ENCODE measurements around the gene CFAP97D1.

The CFAP97D1 gene

GRCh38 chr17:43818966-43819365, 38.7 kb downstream of the CFAP97D1 start:
- TF ChIP-seq GATA2 (IDR thresholded peaks at IDR 0.05; ENCODE audit: low read depth, low read length) (no peak), GATA3 (IDR thresholded peaks at IDR 0.05; ENCODE audit: low read depth, low read length) (no peak)

GRCh38 chr17:43820759-43821158, 40.5 kb downstream of the CFAP97D1 start:
- no peak for TF ChIP-seq GATA2 (IDR thresholded peaks at IDR 0.05; ENCODE audit: low read depth, low read length)
- TF ChIP-seq GATA3 (IDR thresholded peaks at IDR 0.05; ENCODE audit: low read depth, low read length) = no peak

DNA sequence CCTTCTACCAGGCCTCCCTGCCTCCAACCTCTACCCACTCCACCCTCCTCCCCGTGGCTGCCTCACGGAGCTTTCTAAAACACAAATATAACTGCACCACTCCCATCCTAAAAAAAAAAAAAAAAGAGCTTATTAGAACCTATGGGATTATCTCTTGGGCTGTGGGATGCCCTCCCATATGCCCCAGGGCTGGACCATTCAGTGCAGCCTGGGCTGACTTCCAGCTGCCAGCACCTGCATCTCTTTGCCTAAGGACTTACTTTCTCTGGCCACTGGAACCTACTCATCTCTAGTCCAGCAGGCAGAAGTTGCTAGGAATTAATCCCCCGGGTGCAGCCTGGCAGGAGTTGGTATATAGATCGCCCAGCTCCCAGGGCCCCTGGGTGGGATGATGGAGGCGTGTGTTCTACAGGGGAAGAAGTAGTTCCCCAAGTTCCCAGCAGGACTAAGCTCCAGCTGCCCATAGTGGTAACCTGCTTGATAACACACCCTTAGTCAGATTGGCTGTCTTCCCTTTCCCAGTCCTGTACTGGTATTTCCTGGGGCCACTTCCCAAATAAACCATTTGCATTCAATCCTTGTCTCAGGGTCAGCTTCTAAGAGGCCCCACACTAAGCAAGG, 42.4 kb downstream of the CFAP97D1 start:
- TF ChIP-seq GATA2 (IDR thresholded peaks at IDR 0.05; ENCODE audit: low read depth, low read length) = no peak
- TF ChIP-seq GATA3 (IDR thresholded peaks at IDR 0.05; ENCODE audit: low read depth, low read length) = no peak

DNA sequence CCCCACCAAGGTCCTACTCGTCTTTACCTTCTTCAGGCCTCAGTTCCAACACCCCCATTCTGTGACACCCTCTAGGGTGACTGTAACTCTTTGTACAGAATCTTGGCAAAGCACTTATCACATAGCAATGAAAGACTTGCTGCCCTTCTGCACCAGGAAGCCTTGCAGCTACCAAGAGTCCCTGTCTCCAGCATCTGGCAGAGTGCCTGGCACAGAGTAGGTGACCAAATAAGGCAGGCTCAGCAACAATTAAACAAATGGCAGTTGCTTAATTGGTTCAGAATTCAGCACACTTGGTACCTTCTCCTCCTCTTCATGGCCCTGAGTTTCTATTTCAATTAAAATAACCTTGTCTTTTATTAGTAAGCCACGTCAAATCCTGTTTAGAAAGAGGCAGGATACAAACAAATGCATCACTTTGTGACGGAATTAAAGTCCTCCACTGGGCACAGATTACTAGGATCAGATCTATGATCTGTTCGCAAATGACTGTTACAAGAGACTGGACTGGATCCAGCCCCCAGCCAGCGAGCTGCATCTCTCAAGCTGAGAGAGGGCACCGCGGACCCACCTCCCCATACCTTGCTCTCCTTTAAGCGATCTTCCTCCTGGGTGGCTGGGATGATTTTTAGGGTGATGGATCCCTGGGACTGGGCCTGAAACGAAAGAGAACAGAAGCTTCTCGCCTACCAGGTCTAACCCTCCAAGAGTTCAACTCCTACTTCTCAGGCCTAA, 43.3 kb downstream of the CFAP97D1 start:
- TF ChIP-seq GATA3 (IDR thresholded peaks at IDR 0.05; ENCODE audit: low read depth, low read length) = no peak
- no peak for TF ChIP-seq GATA2 (IDR thresholded peaks at IDR 0.05; ENCODE audit: low read depth, low read length)

DNA sequence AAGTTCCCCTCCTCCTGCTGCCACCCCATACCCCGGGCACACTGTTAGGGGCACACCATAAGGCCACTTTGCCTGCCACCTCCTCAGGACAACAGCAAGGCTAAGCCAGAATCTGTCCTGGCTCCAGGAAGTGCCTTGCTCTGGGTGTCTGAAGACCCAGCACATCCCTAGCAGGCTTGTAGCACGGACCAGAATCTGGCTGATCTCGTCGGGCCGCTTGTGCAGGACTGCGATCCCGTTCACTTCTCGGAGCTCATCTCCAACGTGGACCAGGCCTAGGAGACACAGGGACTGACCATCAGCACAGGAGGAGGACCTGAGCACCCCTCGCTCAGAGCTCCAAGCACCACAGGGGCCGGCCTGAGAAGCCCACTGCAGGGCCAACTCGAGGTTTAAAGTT, 45.3 kb downstream of the CFAP97D1 start:
- no peak for TF ChIP-seq GATA3 (IDR thresholded peaks at IDR 0.05; ENCODE audit: low read depth, low read length)
- no peak for TF ChIP-seq GATA2 (IDR thresholded peaks at IDR 0.05; ENCODE audit: low read depth, low read length)

GRCh38 chr17:43826206-43826605, 46.0 kb downstream of the CFAP97D1 start:
- TF ChIP-seq GATA2 (IDR thresholded peaks at IDR 0.05; ENCODE audit: low read depth, low read length) (no peak), GATA3 (IDR thresholded peaks at IDR 0.05; ENCODE audit: low read depth, low read length) (no peak)

DNA sequence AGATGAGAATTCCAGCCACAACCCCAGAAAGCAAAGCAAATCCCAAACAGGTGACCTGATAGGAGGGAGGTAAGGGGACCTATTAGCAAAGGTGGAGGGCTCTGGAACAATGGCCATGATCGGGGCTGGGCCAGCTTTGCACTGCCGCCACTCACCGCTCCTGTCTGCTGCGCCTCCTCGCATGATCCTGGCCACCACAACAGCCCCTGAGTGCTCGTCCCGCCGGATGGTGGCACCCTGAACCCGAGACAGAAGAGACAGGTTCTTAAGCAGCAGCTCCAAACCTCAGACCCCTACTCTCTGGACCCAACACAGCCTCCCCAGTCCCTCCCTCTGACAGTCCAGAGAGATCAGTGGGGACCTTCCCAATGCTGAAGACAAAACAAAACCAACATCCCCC, 47.4 kb downstream of the CFAP97D1 start:
- TF ChIP-seq GATA2 (IDR thresholded peaks at IDR 0.05; ENCODE audit: low read depth, low read length) = no peak
- no peak for TF ChIP-seq GATA3 (IDR thresholded peaks at IDR 0.05; ENCODE audit: low read depth, low read length)

- TF ChIP-seq GATA2 (IDR thresholded peaks at IDR 0.05; ENCODE audit: low read depth, low read length) = no peak
- TF ChIP-seq GATA3 (IDR thresholded peaks at IDR 0.05; ENCODE audit: low read depth, low read length) = no peak
Observed at GRCh38 chr17:43829738-43830137, 49.5 kb downstream of the CFAP97D1 start.

DNA sequence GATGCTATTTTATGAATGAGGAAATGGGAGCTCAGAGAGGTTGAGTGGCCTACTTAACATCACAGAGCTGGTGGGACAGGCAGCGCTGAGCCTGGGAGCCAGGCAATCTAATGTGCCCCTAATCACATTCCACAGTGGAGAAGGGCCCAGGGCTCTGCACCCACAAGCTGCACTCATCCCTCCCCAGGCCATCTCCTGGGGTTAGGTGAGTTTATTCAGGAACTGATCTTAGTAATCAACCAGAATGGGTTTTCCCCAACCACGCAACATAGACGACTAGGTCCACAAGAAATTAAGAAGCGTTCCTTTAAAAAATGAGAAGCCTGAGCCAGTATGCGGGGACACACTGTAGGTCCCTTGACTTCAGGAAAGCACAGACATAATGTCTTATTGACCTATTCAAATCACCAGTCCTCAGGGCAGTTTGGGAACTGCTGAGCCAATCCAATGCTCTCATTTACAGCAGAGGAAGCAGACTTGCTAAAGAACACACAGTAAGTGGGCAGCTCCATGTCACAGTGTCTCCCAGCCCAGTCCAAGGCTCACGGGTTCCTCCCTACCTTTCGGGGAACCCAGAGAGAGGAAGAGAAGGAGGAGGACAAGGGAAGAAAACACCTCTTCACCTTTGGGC, 50.4 kb downstream of the CFAP97D1 start:
- no peak for TF ChIP-seq GATA3 (IDR thresholded peaks at IDR 0.05; ENCODE audit: low read depth, low read length)
- no peak for TF ChIP-seq GATA2 (IDR thresholded peaks at IDR 0.05; ENCODE audit: low read depth, low read length)

- no peak for TF ChIP-seq GATA3 (IDR thresholded peaks at IDR 0.05; ENCODE audit: low read depth, low read length)
- no peak for TF ChIP-seq GATA2 (IDR thresholded peaks at IDR 0.05; ENCODE audit: low read depth, low read length)
Observed at GRCh38 chr17:43831633-43832032, 51.4 kb downstream of the CFAP97D1 start.

- TF ChIP-seq GATA2 (IDR thresholded peaks at IDR 0.05; ENCODE audit: low read depth, low read length) = no peak
- no peak for TF ChIP-seq GATA3 (IDR thresholded peaks at IDR 0.05; ENCODE audit: low read depth, low read length)
Observed at GRCh38 chr17:43832168-43832975, 52.1 kb downstream of the CFAP97D1 start.

GRCh38 chr17:43832976-43833829, 53.0 kb downstream of the CFAP97D1 start, which contains the start of gene MPP3:
Gene MPP3, minus strand, starts transcription at chr17:43833146. Its CDS starts 1,240 bp downstream, at chr17:43831906.
- TF ChIP-seq GATA3 (IDR thresholded peaks at IDR 0.05; ENCODE audit: low read depth, low read length) = no peak
- TF ChIP-seq GATA2 (IDR thresholded peaks at IDR 0.05; ENCODE audit: low read depth, low read length) = no peak

GRCh38 chr17:43834106-43834505, 53.9 kb downstream of the CFAP97D1 start:
- TF ChIP-seq GATA3 (IDR thresholded peaks at IDR 0.05; ENCODE audit: low read depth, low read length) = no peak
- TF ChIP-seq GATA2 (IDR thresholded peaks at IDR 0.05; ENCODE audit: low read depth, low read length) = no peak
